ENCODE results near the gene SPPL3. TPM values are rescaled to one million over a fixed set of nuclear protein-coding genes. Genes with fewer than 3 reads are reported as not detected.

The SPPL3 gene
- total and polyA plus RNA-seq, 8 donors, result 5.0 to 63.4 (median 18.0) TPM

- no peak for TF ChIP-seq EP300 (IDR thresholded peaks at IDR 0.05)
- TF ChIP-seq POLR2A (IDR thresholded peaks at IDR 0.05), result no peak
- no peak for TF ChIP-seq CTCF (IDR thresholded peaks at IDR 0.05)
- no peak for TF ChIP-seq POLR2AphosphoS5 (IDR thresholded peaks at IDR 0.05)
- intact Hi-C loops (cut with DNase I; ENCODE audit: low total_unique reads), result no loop called here
- DNase-seq, result no peak
- WGBS, 5 donors, result 97 to 100% (median 100%) methylated on average over 2 of the region's 2 CpGs
- Histone ChIP-seq H3K36me3 (peaks cover 0 to 19% (median 16%) of the 10 kb centered on the region in 4 donors), H3K27ac (no peak overlapping the region), H3K4me1 (peaks cover 0 to 13% (median 6%) of the 10 kb centered on the region in 4 donors), H3K9me3 (no peaks in the 10 kb centered on the region), H3K27me3 (no peaks in the 10 kb centered on the region), H3K4me3 (no peak overlapping the region)
Measured at GRCh38 chr12:120813588-120814153, 90.5 kb downstream of the SPPL3 start.

- TF ChIP-seq CTCF (IDR thresholded peaks at IDR 0.05) (no peak), POLR2AphosphoS5 (IDR thresholded peaks at IDR 0.05) (no peak), EP300 (IDR thresholded peaks at IDR 0.05) (no peak), POLR2A (IDR thresholded peaks at IDR 0.05) (no peak)
- intact Hi-C loops (cut with DNase I; ENCODE audit: low total_unique reads), result no loop called here
- H3K27me3 ChIP-seq, result no peaks in the 10 kb centered on the region
- WGBS, 5 donors, result 96 to 97% (median 96%) methylated on average over 3 of the region's 3 CpGs
- H3K27ac ChIP-seq, result no peak overlapping the region
- no peak overlapping the region for H3K4me3 ChIP-seq
- no peaks in the 10 kb centered on the region for H3K9me3 ChIP-seq
- H3K36me3 ChIP-seq, result peaks cover 0 to 21% (median 19%) of the 10 kb centered on the region in 4 donors
- DNase-seq, result no peak
- peaks cover 0 to 10% (median 3%) of the 10 kb centered on the region in 4 donors for H3K4me1 ChIP-seq
Measured at GRCh38 chr12:120810021-120810420, 94.1 kb downstream of the SPPL3 start.

- H3K4me3 ChIP-seq, result no peak overlapping the region
- intact Hi-C loops (cut with DNase I; ENCODE audit: low total_unique reads), result no loop called here
Measured at GRCh38 chr12:120804428-120804827, 99.7 kb downstream of the SPPL3 start.

GRCh38 chr12:120801146-120801545, 103.0 kb downstream of the SPPL3 start:
- H3K27ac ChIP-seq, result no peak overlapping the region
- H3K4me3 ChIP-seq, result no peak overlapping the region
- DNase-seq, result peak in 1 of 2 donors; percentile 24
- intact Hi-C loops (cut with DNase I; ENCODE audit: low total_unique reads), result no loop called here
- peaks cover 0 to 2% (median under 1%) of the 10 kb centered on the region in 4 donors for H3K9me3 ChIP-seq
- peaks cover 0 to 3% (median 0%) of the 10 kb centered on the region in 4 donors for H3K36me3 ChIP-seq
- no peaks in the 10 kb centered on the region for H3K27me3 ChIP-seq
- 88 to 92% (median 90%) methylated on average over 2 of the region's 2 CpGs for WGBS, 5 donors
- TF ChIP-seq CTCF (IDR thresholded peaks at IDR 0.05), result no peak
- no peak for TF ChIP-seq EP300 (IDR thresholded peaks at IDR 0.05)
- TF ChIP-seq POLR2A (IDR thresholded peaks at IDR 0.05), result no peak
- no peak for TF ChIP-seq POLR2AphosphoS5 (IDR thresholded peaks at IDR 0.05)
- peaks cover 0 to 11% (median 3%) of the 10 kb centered on the region in 4 donors for H3K4me1 ChIP-seq

More at GRCh38 chr12:120804428-120804827, 99.7 kb downstream of the SPPL3 start:
- no peak for DNase-seq
- Histone ChIP-seq H3K27ac (no peak overlapping the region), H3K36me3 (peaks cover 0 to 12% (median 9%) of the 10 kb centered on the region in 4 donors), H3K4me1 (peaks cover 0 to 11% (median 3%) of the 10 kb centered on the region in 4 donors), H3K27me3 (no peaks in the 10 kb centered on the region), H3K9me3 (no peaks in the 10 kb centered on the region)
- no peak for TF ChIP-seq POLR2A (IDR thresholded peaks at IDR 0.05)
- TF ChIP-seq CTCF (IDR thresholded peaks at IDR 0.05), result no peak
- no peak for TF ChIP-seq POLR2AphosphoS5 (IDR thresholded peaks at IDR 0.05)
- no peak for TF ChIP-seq EP300 (IDR thresholded peaks at IDR 0.05)

Measured in stomach (tissue), 9 donors.